Panc1 (cell line): ENCODE measurements around the gene GPR137B. TPM values are rescaled to one million over a fixed set of nuclear protein-coding genes. Genes with fewer than 3 reads are reported as not detected.

ENCODE experiments used
- ATAC-seq: fragments of 200-7000 bp; cut with Tn5 transposase; 2 replicates; pipeline ENCODE4 v1.9.1; 2020; ENCODE audit warnings: mild to moderate bottlenecking, moderate library complexity
- BruUV-seq: library from RNA; stranded (reverse); fragments of 400-500 nt; replicated peaks from 2 replicates; lab custom pipeline; 2021; lab: Mats Ljungman, UMichigan
- CTCF ChIA-PET: fragments of 300-600 bp; sonication (Branson Sonifier 250); formaldehyde crosslinking; loops from one replicate; lab custom pipeline; 2022; ENCODE audit warnings: antibody characterized with exemption; lab: Charles Lee
- POLR2A ChIA-PET: fragments of 300-600 bp; sonication (Branson Sonifier 250); formaldehyde crosslinking; loops from one replicate; lab custom pipeline; 2022; ENCODE audit warnings: antibody characterized with exemption; lab: Charles Lee
- DNase-seq: peaks from one replicate; pipeline ENCODE4 v3.0.0-alpha.2; 2010; ENCODE audit warnings: low read depth, low spot score
- H3K27ac ChIP-seq: 2 replicates; pipeline ENCODE4 v1.5.1; 2011; ENCODE audit warnings: mild to moderate bottlenecking, low read length, inconsistent platforms
- H3K27me3 ChIP-seq: fragments of 200-500 bp; sonication (Bioruptor generic); 2 replicates; pipeline ENCODE4 v1.6.0; 2014; ENCODE audit warnings: low read length, inconsistent platforms; ENCODE audit not compliant: control insufficient read depth, insufficient read depth
- H3K36me3 ChIP-seq: fragments of 200-500 bp; sonication (Bioruptor generic); 2 replicates; pipeline ENCODE4 v1.5.1; 2014; ENCODE audit warnings: inconsistent platforms, mild to moderate bottlenecking, low read length, moderate library complexity; ENCODE audit not compliant: control insufficient read depth, insufficient read depth
- H3K4me1 ChIP-seq: 2 replicates; pipeline ENCODE4 v1.5.1; 2011; ENCODE audit warnings: inconsistent platforms, mild to moderate bottlenecking, low read length, moderate library complexity; ENCODE audit not compliant: control insufficient read depth, insufficient read depth
- H3K4me3 ChIP-seq, 2 experiments: 2 replicates each; pipeline ENCODE4 v1.5.1; 2011 to 2012; ENCODE audit warnings: low read depth in 2 of 2, low read length in 2 of 2, mild to moderate bottlenecking in 2 of 2, inconsistent platforms in 1 of 2, moderate library complexity in 1 of 2
- H3K9me3 ChIP-seq: fragments of 200-500 bp; sonication (Bioruptor generic); 2 replicates; pipeline ENCODE4 v1.5.1; 2014; ENCODE audit warnings: low read depth, mild to moderate bottlenecking, inconsistent platforms, low read length, moderate library complexity; ENCODE audit not compliant: control insufficient read depth, insufficient read depth
- POLR2AphosphoS5 ChIP-seq: IDR thresholded peaks from 2 replicates; pipeline ENCODE4 v1.6.1; 2012; ENCODE audit warnings: mild to moderate bottlenecking, low read depth, low read length, moderate library complexity
- SIN3A ChIP-seq: IDR thresholded peaks from 2 replicates; pipeline ENCODE4 v1.6.1; 2012; ENCODE audit warnings: low read depth, mild to moderate bottlenecking, low read length, moderate library complexity, borderline replicate concordance; ENCODE audit not compliant: insufficient read depth
- TCF7L2 ChIP-seq: IDR thresholded peaks from 2 replicates; pipeline ENCODE4 v1.6.1; 2011; ENCODE audit warnings: mild to moderate bottlenecking, low read depth, low read length, inconsistent platforms
- in situ Hi-C: cut with HindIII; loops from 2 replicates; pipeline ENCODE4 v1.10.0; 2016; ENCODE audit warnings: low sequenced_read_pairs, low pct_unique_long_range_greater_than_20kb
- intact Hi-C: fragments of 100-400 bp; cut with micrococcal nuclease; formaldehyde crosslinking; loops from one replicate; pipeline ENCODE4 v1.10.0; 2022; ENCODE audit not compliant: unreplicated experiment
- total RNA-seq: library from RNA; stranded (reverse); gene quantifications from one replicate; pipeline ENCODE4 v1.2.1, GENCODE V29; 2021; ENCODE audit not compliant: unreplicated experiment
- TF ChIP-seq, protein P1 (sequence below): fragments of 450-650 bp; IDR thresholded peaks from 2 replicates; pipeline ENCODE4 v1.5.1; 2017; ENCODE audit warnings: mild to moderate bottlenecking
- TF ChIP-seq, protein P2 (sequence below), 2 experiments: IDR thresholded peaks; 2 replicates each; pipeline ENCODE4 v1.6.1; 2011 to 2012; ENCODE audit warnings: low read depth in 2 of 2, control low read depth in 1 of 2, low read length in 1 of 2, mild to moderate bottlenecking in 1 of 2, moderate library complexity in 1 of 2; ENCODE audit not compliant: insufficient read depth in 1 of 2

GPR137B gene
- total RNA-seq, 1 experiment from 2014 or later = 25.3 TPM

- no TSS peak for BruUV-seq
These were observed 80.3 kb downstream of the GPR137B start for GRCh38 chr1:236222632-236223031.

GRCh38 chr1:236228411-236228810 lies 86.1 kb downstream of the GPR137B start:
- in situ Hi-C loops (no loop called here), intact Hi-C loops (loop anchor here (10.0 kb wide), 1 partner anchor 64 kb away; no protein-coding TSS in a partner anchor)
- no peak overlapping the region for H3K4me3 ChIP-seq
- POLR2A ChIA-PET = no interaction called here
- H3K4me1 ChIP-seq = no peaks in the 10 kb centered on the region
- CTCF ChIA-PET = no interaction called here
- no peak for ATAC-seq
- H3K27me3 ChIP-seq = no peaks in the 10 kb centered on the region
- TF ChIP-seq POLR2AphosphoS5 = no peak
- no TSS peak for BruUV-seq
- H3K27ac ChIP-seq = no peak overlapping the region
- peaks cover 6% of the 10 kb centered on the region; the same call in 1 of the 2 replicates for H3K36me3 ChIP-seq
- no peaks in the 10 kb centered on the region for H3K9me3 ChIP-seq
- DNase-seq = no peak

More at GRCh38 chr1:236222632-236223031, 80.3 kb downstream of the GPR137B start:
- TF ChIP-seq, protein P1, sequence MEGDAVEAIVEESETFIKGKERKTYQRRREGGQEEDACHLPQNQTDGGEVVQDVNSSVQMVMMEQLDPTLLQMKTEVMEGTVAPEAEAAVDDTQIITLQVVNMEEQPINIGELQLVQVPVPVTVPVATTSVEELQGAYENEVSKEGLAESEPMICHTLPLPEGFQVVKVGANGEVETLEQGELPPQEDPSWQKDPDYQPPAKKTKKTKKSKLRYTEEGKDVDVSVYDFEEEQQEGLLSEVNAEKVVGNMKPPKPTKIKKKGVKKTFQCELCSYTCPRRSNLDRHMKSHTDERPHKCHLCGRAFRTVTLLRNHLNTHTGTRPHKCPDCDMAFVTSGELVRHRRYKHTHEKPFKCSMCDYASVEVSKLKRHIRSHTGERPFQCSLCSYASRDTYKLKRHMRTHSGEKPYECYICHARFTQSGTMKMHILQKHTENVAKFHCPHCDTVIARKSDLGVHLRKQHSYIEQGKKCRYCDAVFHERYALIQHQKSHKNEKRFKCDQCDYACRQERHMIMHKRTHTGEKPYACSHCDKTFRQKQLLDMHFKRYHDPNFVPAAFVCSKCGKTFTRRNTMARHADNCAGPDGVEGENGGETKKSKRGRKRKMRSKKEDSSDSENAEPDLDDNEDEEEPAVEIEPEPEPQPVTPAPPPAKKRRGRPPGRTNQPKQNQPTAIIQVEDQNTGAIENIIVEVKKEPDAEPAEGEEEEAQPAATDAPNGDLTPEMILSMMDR = no peak
- TF ChIP-seq POLR2AphosphoS5 (no peak), SIN3A (no peak), TCF7L2 (no peak)
- TF ChIP-seq, protein P2, sequence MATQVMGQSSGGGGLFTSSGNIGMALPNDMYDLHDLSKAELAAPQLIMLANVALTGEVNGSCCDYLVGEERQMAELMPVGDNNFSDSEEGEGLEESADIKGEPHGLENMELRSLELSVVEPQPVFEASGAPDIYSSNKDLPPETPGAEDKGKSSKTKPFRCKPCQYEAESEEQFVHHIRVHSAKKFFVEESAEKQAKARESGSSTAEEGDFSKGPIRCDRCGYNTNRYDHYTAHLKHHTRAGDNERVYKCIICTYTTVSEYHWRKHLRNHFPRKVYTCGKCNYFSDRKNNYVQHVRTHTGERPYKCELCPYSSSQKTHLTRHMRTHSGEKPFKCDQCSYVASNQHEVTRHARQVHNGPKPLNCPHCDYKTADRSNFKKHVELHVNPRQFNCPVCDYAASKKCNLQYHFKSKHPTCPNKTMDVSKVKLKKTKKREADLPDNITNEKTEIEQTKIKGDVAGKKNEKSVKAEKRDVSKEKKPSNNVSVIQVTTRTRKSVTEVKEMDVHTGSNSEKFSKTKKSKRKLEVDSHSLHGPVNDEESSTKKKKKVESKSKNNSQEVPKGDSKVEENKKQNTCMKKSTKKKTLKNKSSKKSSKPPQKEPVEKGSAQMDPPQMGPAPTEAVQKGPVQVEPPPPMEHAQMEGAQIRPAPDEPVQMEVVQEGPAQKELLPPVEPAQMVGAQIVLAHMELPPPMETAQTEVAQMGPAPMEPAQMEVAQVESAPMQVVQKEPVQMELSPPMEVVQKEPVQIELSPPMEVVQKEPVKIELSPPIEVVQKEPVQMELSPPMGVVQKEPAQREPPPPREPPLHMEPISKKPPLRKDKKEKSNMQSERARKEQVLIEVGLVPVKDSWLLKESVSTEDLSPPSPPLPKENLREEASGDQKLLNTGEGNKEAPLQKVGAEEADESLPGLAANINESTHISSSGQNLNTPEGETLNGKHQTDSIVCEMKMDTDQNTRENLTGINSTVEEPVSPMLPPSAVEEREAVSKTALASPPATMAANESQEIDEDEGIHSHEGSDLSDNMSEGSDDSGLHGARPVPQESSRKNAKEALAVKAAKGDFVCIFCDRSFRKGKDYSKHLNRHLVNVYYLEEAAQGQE (IDR thresholded peaks at IDR 0.05; ENCODE audit: insufficient read depth in 1 of 2, low read depth in 2 of 2, low read length in 1 of 2) = no peak
- intact Hi-C loops = loop anchor here (10.0 kb wide), 1 partner anchor 58 kb away; no protein-coding TSS in a partner anchor
- in situ Hi-C loops = no loop called here
- POLR2A ChIA-PET = no interaction called here
- no peaks in the 10 kb centered on the region for H3K27me3 ChIP-seq
- H3K4me3 ChIP-seq = no peak overlapping the region
- no peaks in the 10 kb centered on the region for H3K9me3 ChIP-seq
- H3K4me1 ChIP-seq = no peaks in the 10 kb centered on the region
- CTCF ChIA-PET = no interaction called here
- DNase-seq (no peak), ATAC-seq (no peak)
- peaks cover 9% of the 10 kb centered on the region for H3K36me3 ChIP-seq
- no peak overlapping the region for H3K27ac ChIP-seq

GRCh38 chr1:236235116-236235515 lies 92.8 kb downstream of the GPR137B start:
- TF ChIP-seq SIN3A (no peak), POLR2AphosphoS5 (no peak), TCF7L2 (no peak)
- TF ChIP-seq, protein P1 = no peak
- TF ChIP-seq, protein P2 (IDR thresholded peaks at IDR 0.05; ENCODE audit: insufficient read depth in 1 of 2, low read depth in 2 of 2, low read length in 1 of 2) = no peak
- H3K36me3 ChIP-seq = no peaks in the 10 kb centered on the region; the same call in 1 of the 2 replicates
- in situ Hi-C loops = no loop called here
- no peak overlapping the region for H3K27ac ChIP-seq
- intact Hi-C loops = no loop called here
- DNase-seq (no peak), ATAC-seq (no peak)
- ChIA-PET CTCF (no interaction called here), POLR2A (no interaction called here)
- no peaks in the 10 kb centered on the region for H3K9me3 ChIP-seq
- 0 out of 2 replicates have a peak, but pooled peaks cover 3% of the 10 kb centered on the region for H3K4me1 ChIP-seq
- H3K4me3 ChIP-seq = no peak overlapping the region
- no TSS peak for BruUV-seq
- no peaks in the 10 kb centered on the region for H3K27me3 ChIP-seq
